HCT116 (cell line): ENCODE data around the gene CCDC188. TPM values are rescaled to one million over a fixed set of nuclear protein-coding genes. Genes with fewer than 3 reads are reported as not detected.

Source experiments
- ATAC-seq: fragments of 200-7000 bp; cut with Tn5 transposase; 2 replicates; pipeline ENCODE4 v1.9.1; 2020; ENCODE audit warnings: mild to moderate bottlenecking, moderate library complexity
- BruUV-seq: library from RNA; stranded (reverse); fragments of 400-500 nt; replicated peaks from 2 replicates; lab custom pipeline; 2021; lab: Mats Ljungman, UMichigan
- CTCF ChIA-PET: fragments of 300-600 bp; sonication (Branson Sonifier 250); formaldehyde crosslinking; loops from one replicate; lab custom pipeline; 2021; ENCODE audit warnings: antibody characterized with exemption; lab: Charles Lee
- POLR2A ChIA-PET: fragments of 300-600, 350-600 bp; sonication (Branson Sonifier 250); formaldehyde crosslinking; loops from one replicate; lab custom pipeline; 2021; ENCODE audit warnings: antibody characterized with exemption; lab: Charles Lee
- RAD21 ChIA-PET, 2 experiments: fragments of 300-600 bp; sonication (Branson Sonifier 250); formaldehyde crosslinking; loops; one replicate each; lab custom pipeline; 2023; ENCODE audit warnings: low total read pairs in 2 of 2; ENCODE audit not compliant: uncharacterized antibody in 2 of 2, unreplicated experiment in 2 of 2, low non-redundant PET in 1 of 2; lab: Charles Lee
- DNase-seq: peaks from one replicate; pipeline ENCODE4 v3.0.0-alpha.2; 2010; ENCODE audit warnings: low read depth, low spot score
- H2AFZ ChIP-seq: fragments of 200-600 bp; shearing (Covaris generic), sonication (generic); 2 replicates; pipeline ENCODE4 v1.6.1; 2017; ENCODE audit warnings: low read depth, mixed run types, mixed read lengths, antibody characterized with exemption, low read length; ENCODE audit not compliant: poor library complexity, severe bottlenecking
- H3K27ac ChIP-seq: 2 replicates; pipeline ENCODE4 v1.5.1; 2012; ENCODE audit warnings: low read depth, low read length
- H3K27me3 ChIP-seq: fragments of 200-600 bp; sonication (generic); 2 replicates; pipeline ENCODE4 v1.6.1; 2016; ENCODE audit warnings: mixed run types, low read length, mixed read lengths; ENCODE audit not compliant: insufficient read depth
- H3K36me3 ChIP-seq, 2 experiments: fragments of 200-500 bp in 1 of 2; fragments of 200-600 bp in 1 of 2; sonication (Bioruptor generic) in 1 of 2; sonication (generic) in 1 of 2; 2 replicates each; pipeline versions ENCODE4 v1.5.1 to v1.6.1; 2014 to 2016; ENCODE audit warnings: low read length in 2 of 2, inconsistent platforms in 1 of 2, mixed read lengths in 1 of 2, mixed run types in 1 of 2; ENCODE audit not compliant: insufficient read depth in 2 of 2, control insufficient read depth in 1 of 2
- H3K4me1 ChIP-seq, 2 experiments: fragments of 200-600 bp in 1 of 2; sonication (generic) in 1 of 2; 2 replicates each; pipeline versions ENCODE4 v1.5.1 to v1.6.1; 2012 to 2017; ENCODE audit warnings: low read length in 2 of 2, inconsistent platforms in 1 of 2, mild to moderate bottlenecking in 1 of 2, mixed read lengths in 1 of 2, mixed run types in 1 of 2, moderate library complexity in 1 of 2; ENCODE audit not compliant: insufficient read depth in 2 of 2, control insufficient read depth in 1 of 2
- H3K4me2 ChIP-seq: fragments of 200-600 bp; sonication (generic); 2 replicates; pipeline ENCODE4 v1.6.1; 2017; ENCODE audit warnings: mixed run types, low read length, mixed read lengths
- H3K4me3 ChIP-seq, 2 experiments: fragments of 200-600 bp in 1 of 2; sonication (generic) in 1 of 2; replicated peaks in 1 of 2; 2 replicates each; pipeline ENCODE4 v1.5.1; 2011 to 2016; ENCODE audit warnings: low read length in 2 of 2, control low read depth in 1 of 2, low read depth in 1 of 2, mild to moderate bottlenecking in 1 of 2, mixed read lengths in 1 of 2, mixed run types in 1 of 2
- H3K79me2 ChIP-seq: fragments of 200-600 bp; sonication (generic); 2 replicates; pipeline ENCODE4 v1.6.1; 2017; ENCODE audit warnings: mild to moderate bottlenecking, mixed run types, low read length, moderate library complexity, mixed read lengths; ENCODE audit not compliant: insufficient read depth
- H3K9ac ChIP-seq: fragments of 200-600 bp; sonication (generic); 2 replicates; pipeline ENCODE4 v1.6.1; 2016; ENCODE audit warnings: low read length, mixed read lengths
- H3K9me2 ChIP-seq: fragments of 200-600 bp; sonication (generic), shearing (Covaris generic); 2 replicates; pipeline ENCODE4 v1.6.1; 2017; ENCODE audit warnings: mixed run types, mild to moderate bottlenecking, moderate library complexity; ENCODE audit not compliant: insufficient read depth
- H3K9me3 ChIP-seq, 2 experiments: fragments of 200-500 bp in 1 of 2; fragments of 200-600 bp in 1 of 2; sonication (Bioruptor generic) in 1 of 2; sonication (generic) in 1 of 2; 2 replicates each; pipeline ENCODE4 v1.6.1; 2014 to 2017; ENCODE audit warnings: low read length in 2 of 2, mixed read lengths in 2 of 2, inconsistent platforms in 1 of 2, low read depth in 1 of 2, mild to moderate bottlenecking in 1 of 2, mixed run types in 1 of 2, moderate library complexity in 1 of 2; ENCODE audit not compliant: control insufficient read depth in 1 of 2, insufficient read depth in 1 of 2
- H4K20me1 ChIP-seq: fragments of 200-600 bp; sonication (generic), shearing (Covaris generic); 2 replicates; pipeline ENCODE4 v1.6.1; 2017; ENCODE audit warnings: mixed run types, mild to moderate bottlenecking, moderate library complexity; ENCODE audit not compliant: insufficient read depth
- CEBPB ChIP-seq: IDR thresholded peaks from 2 replicates; pipeline ENCODE4 v1.6.1; 2012; ENCODE audit warnings: low read depth
- ELF1 ChIP-seq: IDR thresholded peaks from 2 replicates; pipeline ENCODE4 v1.6.1; 2012; ENCODE audit warnings: low read depth, borderline replicate concordance
- EZH2 ChIP-seq: fragments of 200-600 bp; sonication (generic); IDR thresholded peaks from 2 replicates; pipeline ENCODE4 v1.6.1; 2017; ENCODE audit warnings: antibody characterized with exemption, mixed run types
- EZH2phosphoT487 ChIP-seq: fragments of 200-600 bp; IDR thresholded peaks from 2 replicates; pipeline ENCODE4 v1.6.1; 2018; ENCODE audit warnings: antibody characterized with exemption, borderline replicate concordance
- FOSL1 ChIP-seq: IDR thresholded peaks from 2 replicates; pipeline ENCODE4 v1.6.1; 2012; ENCODE audit warnings: low read depth
- JUND ChIP-seq: IDR thresholded peaks from 2 replicates; pipeline ENCODE4 v1.6.1; 2012
- POLR2A ChIP-seq: IDR thresholded peaks from 2 replicates; pipeline ENCODE4 v1.7.0; 2011; ENCODE audit warnings: borderline replicate concordance; ENCODE audit not compliant: insufficient read depth, insufficient read length; ENCODE audit errors: extremely low read depth
- POLR2AphosphoS5 ChIP-seq: IDR thresholded peaks from 2 replicates; pipeline ENCODE4 v1.6.1; 2011; ENCODE audit warnings: mild to moderate bottlenecking, low read depth, low read length, moderate library complexity
- SIN3A ChIP-seq: IDR thresholded peaks from 2 replicates; pipeline ENCODE4 v1.6.1; 2012; ENCODE audit warnings: low read depth
- SP1 ChIP-seq: IDR thresholded peaks from 2 replicates; pipeline ENCODE4 v1.6.1; 2012; ENCODE audit warnings: low read depth
- SRF ChIP-seq: IDR thresholded peaks from 2 replicates; pipeline ENCODE4 v1.6.1; 2012; ENCODE audit warnings: low read depth
- TCF7L2 ChIP-seq: IDR thresholded peaks from 2 replicates; pipeline ENCODE4 v1.7.0; 2011; ENCODE audit warnings: borderline replicate concordance, inconsistent platforms; ENCODE audit not compliant: insufficient read depth, insufficient read length; ENCODE audit errors: extremely low read depth
- YY1 ChIP-seq: IDR thresholded peaks from 2 replicates; pipeline ENCODE4 v1.6.1; 2011; ENCODE audit warnings: low read length, low read depth, moderate library complexity, mild to moderate bottlenecking; ENCODE audit not compliant: insufficient replicate concordance; ENCODE audit errors: extremely low read depth
- ZFX ChIP-seq: fragments of 450-650 bp; IDR thresholded peaks from 2 replicates; pipeline ENCODE4 v1.6.1; 2017
- ZNF274 ChIP-seq: fragments of 200-500 bp; sonication (Bioruptor generic); IDR thresholded peaks from 2 replicates; pipeline ENCODE4 v1.6.1; 2014; ENCODE audit warnings: mild to moderate bottlenecking, low read depth, low read length, inconsistent platforms
- intact Hi-C: fragments of 100-400 bp; cut with micrococcal nuclease; formaldehyde crosslinking; loops from 2 replicates; pipeline ENCODE4 v1.10.0; 2022
- total RNA-seq: library from RNA; stranded (reverse); gene quantifications from one replicate; pipeline ENCODE4 v1.2.1, GENCODE V29; 2021; ENCODE audit not compliant: unreplicated experiment
- TF ChIP-seq, protein P1 (sequence below), 3 experiments: fragments of 200-600 bp in 1 of 3; sonication (generic) in 1 of 3; IDR thresholded peaks in 2 of 3; conservative IDR thresholded peaks in 1 of 3; 2 replicates each; pipeline ENCODE4 v1.5.1; 2012 to 2017; ENCODE audit warnings: low read depth in 2 of 3, low read length in 2 of 3, antibody characterized with exemption in 1 of 3, borderline replicate concordance in 1 of 3, control low read depth in 1 of 3, mild to moderate bottlenecking in 1 of 3, mixed read lengths in 1 of 3, mixed run types in 1 of 3, moderate library complexity in 1 of 3; ENCODE audit not compliant: insufficient read depth in 1 of 3
- TF ChIP-seq, protein P2 (sequence below): IDR thresholded peaks from 2 replicates; pipeline ENCODE4 v1.6.1; 2012; ENCODE audit warnings: low read depth
- TF ChIP-seq, protein P3 (sequence below): IDR thresholded peaks from 2 replicates; pipeline ENCODE4 v1.6.1; 2012
- TF ChIP-seq, protein P4 (sequence below): IDR thresholded peaks from 2 replicates; pipeline ENCODE4 v1.6.1; 2011; ENCODE audit warnings: mild to moderate bottlenecking, low read length, moderate library complexity; ENCODE audit not compliant: insufficient replicate concordance; ENCODE audit errors: extremely low read depth

CCDC188 gene
- total RNA-seq, 1 experiment from 2014 or later = not detected

DNA sequence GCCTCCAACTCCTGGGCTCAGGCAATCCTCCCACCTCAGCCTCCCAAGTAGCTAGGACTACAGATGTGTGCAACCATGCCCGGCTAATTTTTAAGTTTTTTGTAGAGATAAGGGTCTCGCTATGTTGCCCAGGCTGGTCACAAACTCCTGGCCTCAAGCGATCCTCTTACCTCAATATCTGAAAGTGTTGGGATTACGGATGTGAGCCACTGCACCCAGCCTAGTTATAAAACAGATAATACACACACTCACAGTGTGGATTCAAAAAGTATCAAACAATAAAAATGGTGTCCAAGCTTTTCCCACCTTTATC lies 377 bp upstream of the CCDC188 start:
- no TSS peak for BruUV-seq
- TF ChIP-seq SP1 (no peak), POLR2AphosphoS5 (no peak), TCF7L2 (no peak), FOSL1 (no peak), YY1 (no peak), EZH2phosphoT487 (no peak), POLR2A (no peak), SIN3A (no peak), ELF1 (no peak), ZNF274 (no peak), ZFX (no peak), JUND (no peak), CEBPB (no peak), SRF (no peak), EZH2 (no peak)
- TF ChIP-seq, protein P1, sequence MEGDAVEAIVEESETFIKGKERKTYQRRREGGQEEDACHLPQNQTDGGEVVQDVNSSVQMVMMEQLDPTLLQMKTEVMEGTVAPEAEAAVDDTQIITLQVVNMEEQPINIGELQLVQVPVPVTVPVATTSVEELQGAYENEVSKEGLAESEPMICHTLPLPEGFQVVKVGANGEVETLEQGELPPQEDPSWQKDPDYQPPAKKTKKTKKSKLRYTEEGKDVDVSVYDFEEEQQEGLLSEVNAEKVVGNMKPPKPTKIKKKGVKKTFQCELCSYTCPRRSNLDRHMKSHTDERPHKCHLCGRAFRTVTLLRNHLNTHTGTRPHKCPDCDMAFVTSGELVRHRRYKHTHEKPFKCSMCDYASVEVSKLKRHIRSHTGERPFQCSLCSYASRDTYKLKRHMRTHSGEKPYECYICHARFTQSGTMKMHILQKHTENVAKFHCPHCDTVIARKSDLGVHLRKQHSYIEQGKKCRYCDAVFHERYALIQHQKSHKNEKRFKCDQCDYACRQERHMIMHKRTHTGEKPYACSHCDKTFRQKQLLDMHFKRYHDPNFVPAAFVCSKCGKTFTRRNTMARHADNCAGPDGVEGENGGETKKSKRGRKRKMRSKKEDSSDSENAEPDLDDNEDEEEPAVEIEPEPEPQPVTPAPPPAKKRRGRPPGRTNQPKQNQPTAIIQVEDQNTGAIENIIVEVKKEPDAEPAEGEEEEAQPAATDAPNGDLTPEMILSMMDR (IDR thresholded peaks at IDR 0.05 in 2 of 3, conservative IDR thresholded peaks at IDR 0.05 in 1 of 3; ENCODE audit: borderline replicate concordance in 1 of 3, insufficient read depth in 1 of 3, low read depth in 2 of 3, low read length in 2 of 3) = no peak
- TF ChIP-seq, protein P2, sequence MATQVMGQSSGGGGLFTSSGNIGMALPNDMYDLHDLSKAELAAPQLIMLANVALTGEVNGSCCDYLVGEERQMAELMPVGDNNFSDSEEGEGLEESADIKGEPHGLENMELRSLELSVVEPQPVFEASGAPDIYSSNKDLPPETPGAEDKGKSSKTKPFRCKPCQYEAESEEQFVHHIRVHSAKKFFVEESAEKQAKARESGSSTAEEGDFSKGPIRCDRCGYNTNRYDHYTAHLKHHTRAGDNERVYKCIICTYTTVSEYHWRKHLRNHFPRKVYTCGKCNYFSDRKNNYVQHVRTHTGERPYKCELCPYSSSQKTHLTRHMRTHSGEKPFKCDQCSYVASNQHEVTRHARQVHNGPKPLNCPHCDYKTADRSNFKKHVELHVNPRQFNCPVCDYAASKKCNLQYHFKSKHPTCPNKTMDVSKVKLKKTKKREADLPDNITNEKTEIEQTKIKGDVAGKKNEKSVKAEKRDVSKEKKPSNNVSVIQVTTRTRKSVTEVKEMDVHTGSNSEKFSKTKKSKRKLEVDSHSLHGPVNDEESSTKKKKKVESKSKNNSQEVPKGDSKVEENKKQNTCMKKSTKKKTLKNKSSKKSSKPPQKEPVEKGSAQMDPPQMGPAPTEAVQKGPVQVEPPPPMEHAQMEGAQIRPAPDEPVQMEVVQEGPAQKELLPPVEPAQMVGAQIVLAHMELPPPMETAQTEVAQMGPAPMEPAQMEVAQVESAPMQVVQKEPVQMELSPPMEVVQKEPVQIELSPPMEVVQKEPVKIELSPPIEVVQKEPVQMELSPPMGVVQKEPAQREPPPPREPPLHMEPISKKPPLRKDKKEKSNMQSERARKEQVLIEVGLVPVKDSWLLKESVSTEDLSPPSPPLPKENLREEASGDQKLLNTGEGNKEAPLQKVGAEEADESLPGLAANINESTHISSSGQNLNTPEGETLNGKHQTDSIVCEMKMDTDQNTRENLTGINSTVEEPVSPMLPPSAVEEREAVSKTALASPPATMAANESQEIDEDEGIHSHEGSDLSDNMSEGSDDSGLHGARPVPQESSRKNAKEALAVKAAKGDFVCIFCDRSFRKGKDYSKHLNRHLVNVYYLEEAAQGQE = no peak
- TF ChIP-seq, protein P3, sequence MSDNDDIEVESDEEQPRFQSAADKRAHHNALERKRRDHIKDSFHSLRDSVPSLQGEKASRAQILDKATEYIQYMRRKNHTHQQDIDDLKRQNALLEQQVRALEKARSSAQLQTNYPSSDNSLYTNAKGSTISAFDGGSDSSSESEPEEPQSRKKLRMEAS = no peak
- TF ChIP-seq, protein P4, sequence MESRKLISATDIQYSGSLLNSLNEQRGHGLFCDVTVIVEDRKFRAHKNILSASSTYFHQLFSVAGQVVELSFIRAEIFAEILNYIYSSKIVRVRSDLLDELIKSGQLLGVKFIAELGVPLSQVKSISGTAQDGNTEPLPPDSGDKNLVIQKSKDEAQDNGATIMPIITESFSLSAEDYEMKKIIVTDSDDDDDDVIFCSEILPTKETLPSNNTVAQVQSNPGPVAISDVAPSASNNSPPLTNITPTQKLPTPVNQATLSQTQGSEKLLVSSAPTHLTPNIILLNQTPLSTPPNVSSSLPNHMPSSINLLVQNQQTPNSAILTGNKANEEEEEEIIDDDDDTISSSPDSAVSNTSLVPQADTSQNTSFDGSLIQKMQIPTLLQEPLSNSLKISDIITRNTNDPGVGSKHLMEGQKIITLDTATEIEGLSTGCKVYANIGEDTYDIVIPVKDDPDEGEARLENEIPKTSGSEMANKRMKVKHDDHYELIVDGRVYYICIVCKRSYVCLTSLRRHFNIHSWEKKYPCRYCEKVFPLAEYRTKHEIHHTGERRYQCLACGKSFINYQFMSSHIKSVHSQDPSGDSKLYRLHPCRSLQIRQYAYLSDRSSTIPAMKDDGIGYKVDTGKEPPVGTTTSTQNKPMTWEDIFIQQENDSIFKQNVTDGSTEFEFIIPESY = no peak
- H3K4me2 ChIP-seq = no peak overlapping the region
- no peaks in the 10 kb centered on the region for H3K79me2 ChIP-seq
- no peaks in the 10 kb centered on the region for H4K20me1 ChIP-seq
- ChIA-PET CTCF (no interaction called here), POLR2A (interaction anchor here (0.6 kb wide), 1 partner anchor 188 kb away, joined by 4 read pairs; no protein-coding TSS in a partner anchor), RAD21 (no interaction called here)
- no peak overlapping the region for H3K27ac ChIP-seq
- intact Hi-C loops = no loop called here
- DNase-seq (no peak), ATAC-seq (no peak)
- no peak overlapping the region for H3K4me3 ChIP-seq
- no peaks in the 10 kb centered on the region for H3K9me3 ChIP-seq
- no peaks in the 10 kb centered on the region for H3K36me3 ChIP-seq
- H3K9me2 ChIP-seq = no peaks in the 10 kb centered on the region
- H3K27me3 ChIP-seq = no peaks in the 10 kb centered on the region
- no peak overlapping the region for H3K9ac ChIP-seq
- no peaks in the 10 kb centered on the region for H3K4me1 ChIP-seq
- H2AFZ ChIP-seq = no peak overlapping the region
